Measurements from ENCODE around the gene SRRT.
"Not testable (repeated sequence)": the region's sequence is repeated elsewhere in the genome, so short reads cannot be mapped to it uniquely, and the experiment has no call there.

Gene SRRT

GRCh38 chr7:100933734-100934133 lies 58.8 kb downstream of the SRRT start:
- DNase-seq (ENCODE audit: low read depth in 1 of 2, low spot score in 1 of 2): no peak

- DNase-seq (ENCODE audit: low read depth in 1 of 2, low spot score in 1 of 2): not testable (repeated sequence)
These were observed 60.5 kb downstream of the SRRT start for GRCh38 chr7:100935381-100935780.

GRCh38 chr7:100936167-100936566 lies 61.3 kb downstream of the SRRT start:
- DNase-seq (ENCODE audit: low read depth in 1 of 2, low spot score in 1 of 2): not testable (repeated sequence)

Measured in activated CD4-positive, alpha-beta T cell treated with anti-CD3 and anti-CD28 coated beads, Interleukin-2, amount 50 U/mL, for 24 hours (primary cell).